AG10803 (cell line): ENCODE measurements around the gene ACSF2.
A peak's percentile ranks its signal among the peaks of the same experiment; 100 is the strongest.

Source experiments
- DNase-seq: peaks from one replicate; pipeline ENCODE4 v3.0.0; 2010; ENCODE audit warnings: low read depth
- H3K4me3 ChIP-seq: 2 replicates; pipeline ENCODE4 v1.5.1; 2011; ENCODE audit warnings: mild to moderate bottlenecking, low read length, control low read depth
- CTCF ChIP-seq: conservative IDR thresholded peaks from 2 replicates; pipeline ENCODE4 v1.5.1; 2011; ENCODE audit warnings: mild to moderate bottlenecking, low read length, control low read depth, inconsistent platforms

Gene ACSF2

GRCh38 chr17:50467114-50467854 is 41.3 kb downstream of the ACSF2 start:
- DNase-seq, result no peak
- TF ChIP-seq CTCF, result no peak
- H3K4me3 ChIP-seq, result no peak overlapping the region

DNA sequence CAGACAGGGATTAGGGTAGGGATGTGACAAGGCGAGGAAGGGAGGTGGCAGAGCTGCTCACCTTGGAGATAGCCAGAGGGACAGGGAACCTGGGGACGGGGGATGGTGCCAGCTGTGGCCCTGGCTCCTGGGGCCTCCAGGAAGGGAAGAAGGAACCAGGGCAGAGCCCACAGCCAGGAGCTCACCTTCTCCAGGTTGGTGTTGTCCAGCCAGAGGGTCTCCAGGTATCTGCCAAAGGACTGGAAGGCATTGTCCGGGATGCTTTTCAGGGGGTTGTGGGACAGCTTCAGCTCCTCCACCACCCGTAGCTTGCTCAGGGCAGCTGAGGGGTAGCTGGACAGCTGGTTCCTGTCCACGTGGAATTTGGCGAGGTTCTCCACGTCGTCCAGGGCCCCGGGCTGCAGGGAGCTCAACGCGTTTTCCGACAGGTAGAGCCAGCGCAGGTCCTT is 41.9 kb downstream of the ACSF2 start:
- H3K4me3 ChIP-seq, result no peak overlapping the region
- DNase-seq, result no peak
- no peak for TF ChIP-seq CTCF

DNA sequence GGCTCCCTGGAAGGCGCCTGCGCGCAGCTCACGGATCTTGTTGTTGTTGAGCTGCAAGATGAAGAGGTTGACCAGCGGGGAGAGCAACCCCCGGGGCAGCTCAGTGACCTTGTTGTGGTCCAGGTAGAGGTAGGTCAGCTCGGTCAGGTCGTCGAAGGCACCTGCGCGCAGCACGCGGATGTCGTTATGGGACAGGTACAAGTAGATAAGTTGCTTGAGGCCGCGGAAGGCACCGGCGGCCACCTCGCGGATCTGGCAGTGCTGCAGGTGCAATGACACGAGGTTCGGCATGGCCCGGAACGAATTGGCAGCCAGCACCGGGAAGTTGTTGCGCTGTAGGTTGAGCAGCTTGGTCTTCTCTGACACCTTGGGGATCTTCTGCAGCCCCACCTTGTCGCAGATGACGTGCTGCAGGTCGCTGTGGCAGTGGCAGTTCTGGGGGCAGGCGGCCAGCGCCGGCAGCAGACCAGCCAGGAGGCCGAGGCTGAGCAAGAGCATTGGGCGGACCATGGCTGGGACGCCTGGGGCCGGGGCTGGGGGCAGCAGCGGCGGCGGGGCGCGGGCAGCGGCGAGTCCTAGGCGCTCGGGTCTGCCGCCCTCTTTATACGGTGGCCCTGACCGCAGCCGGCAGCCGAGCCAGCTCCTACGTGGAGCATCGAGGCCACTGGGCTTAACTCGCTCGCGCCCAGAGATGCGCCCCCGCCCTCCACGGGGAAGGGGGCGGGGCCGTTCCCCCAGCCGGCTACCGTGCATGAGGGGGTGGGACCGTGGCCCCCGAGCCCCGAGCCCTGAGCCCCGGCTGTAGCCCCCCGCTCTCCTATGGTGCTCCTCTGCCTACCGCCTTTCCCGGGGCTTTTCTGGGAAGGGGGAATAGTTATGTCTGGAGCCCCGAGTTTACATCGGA is 42.5 kb downstream of the ACSF2 start, which contains the start of gene CHAD:
Gene CHAD, minus strand, starts transcription at position 577 of the 904 bp plus-strand sequence. Its CDS starts 67 bp downstream, at position 510.
- no peak for TF ChIP-seq CTCF
- peak within 1 kb of the TSS; percentile 17 for H3K4me3 ChIP-seq
- no peak for DNase-seq

GRCh38 chr17:50469208-50469605 is 43.2 kb downstream of the ACSF2 start:
- DNase-seq, result no peak
- TF ChIP-seq CTCF, result no peak
- H3K4me3 ChIP-seq, result peak overlapping the region; percentile 17

GRCh38 chr17:50469671-50470305 is 43.8 kb downstream of the ACSF2 start:
- no peak for TF ChIP-seq CTCF
- no peak overlapping the region for H3K4me3 ChIP-seq
- DNase-seq, result no peak

DNA sequence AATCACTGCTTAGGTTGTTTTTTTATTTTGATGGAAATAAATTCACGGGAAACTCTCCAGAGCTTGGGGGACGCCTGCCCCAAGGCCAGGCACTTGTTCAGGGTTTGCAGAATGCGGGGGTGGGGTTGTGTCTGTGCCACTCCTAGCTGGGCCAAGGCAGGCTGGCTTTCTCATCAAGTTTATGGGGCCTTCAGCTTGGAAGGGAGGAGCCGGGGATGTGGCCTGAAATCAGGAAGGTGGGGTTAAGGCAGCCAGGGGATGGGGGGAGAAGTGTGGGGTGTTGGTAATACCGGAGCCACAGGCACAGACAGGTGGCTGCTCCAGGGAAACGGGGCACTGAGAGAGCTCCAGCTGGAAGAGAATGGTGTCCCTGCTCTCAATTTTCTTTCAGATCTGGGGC is 44.4 kb downstream of the ACSF2 start:
- no peak for DNase-seq
- no peak for TF ChIP-seq CTCF
- no peak overlapping the region for H3K4me3 ChIP-seq
